ENCODE measurements around the gene PMVK.
"Not testable (repeated sequence)": the region's sequence is repeated elsewhere in the genome, so short reads cannot be mapped to it uniquely, and the experiment has no call there.

Gene PMVK

GRCh38 chr1:154925335-154926170, 11.0 kb downstream of the PMVK start:
- DNase-seq (ENCODE audit: low read depth in 2 of 3, low spot score in 2 of 3): no peak

DNA sequence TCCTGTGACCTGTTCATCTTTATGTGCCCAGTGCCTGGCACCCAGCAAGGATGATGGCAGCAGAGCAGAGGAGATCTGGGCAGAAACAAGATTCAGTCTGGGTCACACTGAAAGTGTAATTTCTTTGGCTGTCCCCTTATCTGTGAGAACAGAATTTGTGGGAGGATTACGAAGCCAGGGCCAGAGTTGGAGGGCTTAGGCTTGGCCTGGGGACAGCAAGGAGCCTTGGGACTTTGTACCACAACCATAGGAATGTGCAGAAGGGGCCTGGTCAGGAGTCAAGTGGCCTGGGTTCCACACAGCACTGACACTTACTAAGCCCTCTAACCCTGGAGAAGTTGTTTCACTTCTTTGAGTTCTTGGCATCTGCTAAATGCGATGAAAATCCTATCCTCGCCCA, 12.8 kb downstream of the PMVK start:
- no peak for DNase-seq (ENCODE audit: low read depth in 2 of 3, low spot score in 2 of 3)

DNA sequence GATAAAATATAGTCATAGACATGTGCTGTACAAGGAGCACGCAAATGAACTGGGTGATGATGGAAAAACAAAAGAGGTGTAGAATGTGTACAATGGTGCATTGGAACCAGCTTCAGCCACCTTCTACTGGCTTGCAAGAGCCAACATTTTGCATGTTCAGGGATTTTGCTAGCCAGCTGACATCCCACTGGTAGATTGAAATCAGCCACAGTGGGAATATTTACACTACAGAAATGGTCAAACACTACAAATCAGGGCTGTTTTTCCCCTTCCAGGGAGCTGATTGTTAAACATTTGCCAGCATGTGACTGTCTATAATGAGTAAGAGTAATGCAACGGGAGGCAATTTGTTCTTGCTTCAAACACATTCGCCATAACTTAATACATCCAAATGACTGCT, 23.2 kb downstream of the PMVK start:
- no peak for DNase-seq (ENCODE audit: low read depth in 2 of 3, low spot score in 2 of 3)

- DNase-seq (ENCODE audit: low read depth in 2 of 3, low spot score in 2 of 3): no peak
Measured at GRCh38 chr1:154912755-154913154, 23.8 kb downstream of the PMVK start.

DNA sequence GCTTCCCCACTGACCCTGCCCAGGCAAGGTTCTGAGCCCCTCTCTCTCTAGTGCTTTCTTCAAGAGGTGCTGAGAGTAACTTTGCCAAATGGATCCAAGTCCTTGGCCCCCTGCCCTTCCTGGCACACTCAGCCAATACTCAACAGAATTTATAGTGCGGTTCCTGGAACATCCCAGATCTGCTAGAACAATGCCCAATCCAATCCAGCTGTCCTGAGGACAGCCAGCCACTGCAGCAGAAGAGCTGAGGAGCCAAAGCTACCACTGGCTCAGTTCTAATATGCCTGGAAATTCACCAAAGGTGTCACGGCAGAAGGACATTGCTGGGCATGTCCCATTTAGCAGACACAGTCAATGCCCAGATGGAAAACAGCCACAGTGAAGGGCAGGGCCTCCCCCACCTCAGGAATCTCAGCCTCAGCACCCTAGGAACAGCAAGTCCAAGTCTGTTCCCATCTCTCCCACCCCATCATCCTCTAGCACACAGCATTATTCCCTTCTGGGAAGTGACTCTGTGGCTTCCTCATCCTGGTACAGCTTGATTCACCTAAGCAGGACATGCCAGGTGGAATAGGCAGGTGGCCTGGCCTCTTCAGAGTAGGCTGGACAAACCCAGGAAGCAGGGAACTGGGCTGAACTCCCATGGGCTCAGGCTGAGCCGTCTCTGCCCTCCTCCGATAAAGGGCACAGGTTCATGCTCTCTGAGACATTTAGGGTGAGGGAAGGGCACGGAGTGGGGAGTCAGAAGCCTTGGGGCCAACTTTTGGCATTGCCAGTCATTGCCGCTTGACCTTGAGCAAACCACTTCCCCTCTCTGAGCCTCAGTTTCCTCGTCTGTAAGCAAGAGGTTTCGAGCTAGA, 24.6 kb downstream of the PMVK start:
- DNase-seq (ENCODE audit: low read depth in 2 of 3, low spot score in 2 of 3): no peak

DNA sequence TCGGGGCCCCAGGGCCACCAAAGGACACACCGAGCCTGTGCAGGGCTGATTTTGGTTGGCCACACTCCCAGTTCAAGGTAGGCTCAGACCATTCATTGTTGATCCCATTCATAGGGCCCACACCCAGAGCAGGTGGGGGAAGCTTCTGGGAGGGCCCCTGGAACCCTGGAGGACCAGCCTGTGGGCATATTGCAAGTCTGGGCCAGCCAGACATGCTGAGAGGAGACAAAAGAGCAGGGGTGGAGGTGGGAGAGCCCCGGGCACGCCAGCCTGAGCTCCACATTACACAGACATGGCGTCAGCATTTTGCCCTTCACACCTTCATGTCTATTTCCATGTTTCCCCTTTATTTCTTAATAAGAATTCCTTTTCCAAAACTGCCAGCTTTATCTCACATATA, 25.7 kb downstream of the PMVK start:
- DNase-seq (ENCODE audit: low read depth in 2 of 3, low spot score in 2 of 3): no peak

DNA sequence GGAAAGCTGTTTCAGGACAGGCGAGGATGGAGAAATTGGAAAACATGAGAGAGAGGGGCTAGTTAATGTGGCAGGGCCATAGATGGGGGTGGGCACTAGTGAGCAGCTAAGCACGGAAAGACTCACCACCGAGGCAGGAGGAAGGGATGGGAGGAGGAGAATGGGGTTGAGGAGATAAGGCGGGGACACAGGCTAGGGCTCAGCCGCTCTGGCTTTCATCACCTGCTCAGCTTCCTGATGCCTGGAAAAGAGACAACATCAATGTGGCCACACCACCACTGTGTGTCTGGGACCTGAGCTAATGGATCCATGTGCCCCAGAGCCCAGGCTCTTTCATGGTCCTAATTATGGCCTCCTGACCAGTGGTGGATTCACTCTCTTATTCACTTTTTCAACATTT, 27.6 kb downstream of the PMVK start:
- DNase-seq (ENCODE audit: low read depth in 2 of 3, low spot score in 2 of 3): no peak

- DNase-seq (ENCODE audit: low read depth in 2 of 3, low spot score in 2 of 3): not testable (repeated sequence)
Measured at GRCh38 chr1:154908129-154908528, 28.4 kb downstream of the PMVK start.

- DNase-seq (ENCODE audit: low read depth in 2 of 3, low spot score in 2 of 3): no peak
Measured at GRCh38 chr1:154906621-154907081, 29.9 kb downstream of the PMVK start.

- no peak for DNase-seq (ENCODE audit: low read depth in 2 of 3, low spot score in 2 of 3)
Measured at GRCh38 chr1:154902938-154903566, 33.5 kb downstream of the PMVK start.

DNA sequence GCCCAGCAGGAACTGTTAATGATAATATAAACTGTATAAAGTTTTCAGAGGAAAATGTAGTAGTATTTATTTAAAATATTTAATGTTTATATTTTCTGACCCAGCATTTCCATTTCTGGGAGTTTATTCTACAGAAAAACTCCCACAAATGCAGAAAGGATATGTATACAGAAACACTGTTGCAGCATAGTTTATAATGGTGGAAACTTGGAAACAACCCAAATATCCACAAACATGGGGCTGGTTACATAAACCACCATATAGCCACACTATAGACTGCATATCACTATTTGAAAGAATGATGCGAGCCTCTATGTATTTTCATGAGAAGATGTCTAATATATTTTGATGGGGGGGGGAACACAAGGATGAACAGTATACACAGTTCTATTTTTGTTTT, 34.9 kb downstream of the PMVK start:
- DNase-seq (ENCODE audit: low read depth in 2 of 3, low spot score in 2 of 3): no peak

DNA sequence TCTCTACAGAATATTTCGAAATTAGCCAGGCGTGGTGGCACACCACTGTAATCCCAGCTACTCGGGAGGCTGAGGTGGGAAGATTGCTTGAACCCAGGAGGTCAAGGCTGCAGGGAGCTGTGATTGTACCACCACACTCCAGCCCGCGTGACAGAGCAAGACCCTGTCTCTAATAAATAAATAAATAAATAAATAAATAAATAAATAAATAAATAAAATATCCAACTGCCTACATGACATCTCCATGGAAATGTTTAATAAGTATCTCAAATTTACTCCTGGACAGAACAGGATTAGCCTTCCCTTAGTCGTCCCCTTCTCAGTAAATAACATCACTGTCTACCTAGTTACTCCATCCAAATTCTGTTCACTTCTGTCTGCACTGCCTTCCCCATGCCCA, 37.5 kb downstream of the PMVK start:
- DNase-seq (ENCODE audit: low read depth in 2 of 3, low spot score in 2 of 3): no peak

- no peak for DNase-seq (ENCODE audit: low read depth in 2 of 3, low spot score in 2 of 3)
Measured at GRCh38 chr1:154896771-154897286, 39.7 kb downstream of the PMVK start.

DNA sequence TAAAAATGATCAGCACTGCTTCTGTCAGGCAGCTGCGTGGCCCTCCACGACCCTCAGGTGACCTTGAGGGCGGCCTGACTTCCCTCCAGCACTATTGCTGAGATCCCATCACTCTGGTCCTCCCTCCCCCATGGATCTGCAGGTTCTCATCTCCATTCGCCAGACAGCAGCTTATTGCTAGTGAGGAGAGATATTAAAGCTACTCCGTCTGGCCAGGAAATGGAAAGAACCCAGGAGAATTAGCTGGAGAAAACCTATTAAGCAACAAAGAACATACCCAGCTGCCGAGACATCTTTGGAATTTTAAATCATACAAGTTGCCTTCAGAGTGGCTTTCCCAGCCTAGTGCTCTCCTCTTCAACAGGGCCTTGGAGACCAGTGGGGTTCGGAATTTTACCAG, 40.7 kb downstream of the PMVK start:
- no peak for DNase-seq (ENCODE audit: low read depth in 2 of 3, low spot score in 2 of 3)

- DNase-seq (ENCODE audit: low read depth in 2 of 3, low spot score in 2 of 3): no peak
Measured at GRCh38 chr1:154891452-154891851, 45.1 kb downstream of the PMVK start.

GRCh38 chr1:154888757-154889156, 47.8 kb downstream of the PMVK start:
- no peak for DNase-seq (ENCODE audit: low read depth in 2 of 3, low spot score in 2 of 3)

DNA sequence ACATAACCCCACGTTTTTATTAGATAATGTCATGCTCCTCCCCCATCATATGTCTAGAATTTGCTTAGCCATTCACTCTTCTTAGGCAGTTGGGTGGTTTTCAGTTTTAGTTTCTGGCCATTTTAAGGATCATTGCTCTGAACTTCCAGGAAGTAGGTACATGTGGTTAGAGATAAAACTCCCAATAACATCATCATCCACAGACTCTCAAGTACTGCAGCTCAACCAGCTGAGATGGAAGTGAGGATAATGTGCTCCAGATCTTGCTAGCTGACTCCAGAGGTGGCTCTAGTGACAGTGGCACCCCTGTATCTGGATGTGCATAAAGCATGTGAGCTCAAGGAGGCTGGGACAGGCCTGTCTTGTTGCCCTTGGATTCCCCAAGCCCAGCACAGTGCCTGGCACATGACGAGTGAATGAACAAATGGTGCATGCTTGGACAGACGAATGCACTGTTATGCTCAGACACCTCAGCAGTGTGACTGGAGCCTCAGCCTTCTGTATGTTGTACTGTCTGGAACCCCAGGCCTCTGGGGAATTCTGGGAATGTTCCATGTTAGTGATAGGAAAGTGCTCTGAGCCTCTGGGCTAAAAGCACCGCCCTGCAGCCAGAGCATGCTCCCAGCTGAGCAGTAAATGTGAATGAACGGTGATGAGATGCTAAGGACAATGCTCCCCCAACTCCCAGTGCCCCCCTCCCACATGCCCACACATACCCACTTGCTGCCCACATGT, 50.1 kb downstream of the PMVK start:
- no peak for DNase-seq (ENCODE audit: low read depth in 2 of 3, low spot score in 2 of 3)

- DNase-seq (ENCODE audit: low read depth in 2 of 3, low spot score in 2 of 3): no peak
Measured at GRCh38 chr1:154884869-154885701, 51.4 kb downstream of the PMVK start.

GRCh38 chr1:154883919-154884868, 52.3 kb downstream of the PMVK start:
- no peak for DNase-seq (ENCODE audit: low read depth in 2 of 3, low spot score in 2 of 3)
